Suprapubic skin (tissue), 4 donors: ENCODE results near the gene EPN1.

Experiments
- CTCF ChIP-seq, 2 donors: fragments of 200-600 bp in 1 of 2; fragments of 450-650 bp in 1 of 2; sonication (generic) in 1 of 2; IDR thresholded peaks; one replicate each; pipeline ENCODE4 v1.5.1; 2016 to 2019; ENCODE audit warnings: antibody characterized with exemption in 2 of 2, mild to moderate bottlenecking in 1 of 2, moderate library complexity in 1 of 2
- EP300 ChIP-seq: sonication (generic); formaldehyde crosslinking; IDR thresholded peaks from one replicate; pipeline ENCODE4 v1.6.1; 2017; ENCODE audit warnings: antibody characterized with exemption
- POLR2A ChIP-seq, 2 donors: fragments of 450-650 bp; IDR thresholded peaks; one replicate each; pipeline ENCODE4 v1.6.1; 2017; ENCODE audit warnings: antibody characterized with exemption in 2 of 2, mild to moderate bottlenecking in 2 of 2, moderate library complexity in 2 of 2
- POLR2AphosphoS5 ChIP-seq, 3 donors: sonication (generic); formaldehyde crosslinking; IDR thresholded peaks; one replicate each; pipeline ENCODE4 v1.6.1; 2017; ENCODE audit warnings: antibody characterized with exemption in 3 of 3

GRCh38 chr19:55688422-55689218 lies 13.6 kb downstream of the EPN1 start:
- TF ChIP-seq CTCF (IDR thresholded peaks at IDR 0.05) (no peak), EP300 (no peak), POLR2A (IDR thresholded peaks at IDR 0.05) (no peak), POLR2AphosphoS5 (IDR thresholded peaks at IDR 0.05) (no peak)
